ENCODE measurements around the gene MRTFA.

DNA sequence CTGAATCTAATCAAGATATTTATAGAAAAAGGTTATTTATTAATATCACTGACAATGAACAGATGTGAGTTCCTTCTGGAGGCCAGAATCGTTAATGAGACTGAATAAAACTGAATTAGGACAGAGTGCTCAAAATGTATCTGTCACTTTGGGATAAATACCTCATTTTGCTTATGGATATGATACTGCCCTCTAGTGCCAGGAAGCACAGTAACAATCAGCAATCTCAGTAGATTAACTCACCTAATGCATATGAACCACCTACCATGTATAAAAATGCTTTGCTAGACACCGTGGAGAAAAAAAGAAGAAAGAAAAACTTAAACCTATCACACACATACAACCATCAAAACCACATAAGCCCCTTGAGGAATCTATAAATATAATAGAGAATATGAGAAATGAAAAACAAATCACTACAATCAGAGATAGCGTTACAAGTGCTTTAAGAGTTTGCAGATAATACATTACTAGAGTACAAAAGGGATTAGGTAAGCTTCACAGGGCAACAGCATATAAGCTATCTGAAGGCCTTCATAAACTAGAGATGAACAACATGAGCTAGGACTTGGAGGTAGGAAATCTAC lies 148.8 kb downstream of the MRTFA start:
- TF ChIP-seq CHD2 (IDR thresholded peaks at IDR 0.05; ENCODE audit: low read length, partially characterized antibody) (no peak), RCOR1 (IDR thresholded peaks at IDR 0.05; ENCODE audit: low read depth, low read length) (no peak), HOXA7 (CRISPR knock-in tag; IDR thresholded peaks at IDR 0.05) (no peak), PBX3 (IDR thresholded peaks at IDR 0.05) (no peak)
- TF ChIP-seq, protein P1, sequence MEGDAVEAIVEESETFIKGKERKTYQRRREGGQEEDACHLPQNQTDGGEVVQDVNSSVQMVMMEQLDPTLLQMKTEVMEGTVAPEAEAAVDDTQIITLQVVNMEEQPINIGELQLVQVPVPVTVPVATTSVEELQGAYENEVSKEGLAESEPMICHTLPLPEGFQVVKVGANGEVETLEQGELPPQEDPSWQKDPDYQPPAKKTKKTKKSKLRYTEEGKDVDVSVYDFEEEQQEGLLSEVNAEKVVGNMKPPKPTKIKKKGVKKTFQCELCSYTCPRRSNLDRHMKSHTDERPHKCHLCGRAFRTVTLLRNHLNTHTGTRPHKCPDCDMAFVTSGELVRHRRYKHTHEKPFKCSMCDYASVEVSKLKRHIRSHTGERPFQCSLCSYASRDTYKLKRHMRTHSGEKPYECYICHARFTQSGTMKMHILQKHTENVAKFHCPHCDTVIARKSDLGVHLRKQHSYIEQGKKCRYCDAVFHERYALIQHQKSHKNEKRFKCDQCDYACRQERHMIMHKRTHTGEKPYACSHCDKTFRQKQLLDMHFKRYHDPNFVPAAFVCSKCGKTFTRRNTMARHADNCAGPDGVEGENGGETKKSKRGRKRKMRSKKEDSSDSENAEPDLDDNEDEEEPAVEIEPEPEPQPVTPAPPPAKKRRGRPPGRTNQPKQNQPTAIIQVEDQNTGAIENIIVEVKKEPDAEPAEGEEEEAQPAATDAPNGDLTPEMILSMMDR (IDR thresholded peaks at IDR 0.05) = peak; percentile 66

Measured in A549 (cell line).